Body of pancreas (tissue), 4 donors: ENCODE measurements around the gene CACNG6. TPM values are rescaled to one million over a fixed set of nuclear protein-coding genes. Genes with fewer than 3 reads are reported as not detected.

ENCODE experiments used
- ATAC-seq: fragments of 150-250 bp; one replicate; pipeline ENCODE4 v1.9.1; 2016
- DNase-seq, 4 donors: peaks; one replicate each; pipeline ENCODE4 v3.0.0-alpha.2; 2019
- H3K27ac ChIP-seq, 4 donors: fragments of 200-600 bp; sonication (generic); 1 replicate in 3 of 4; 2 replicates in 1 of 4; pipeline versions ENCODE4 v1.5.1 to v1.6.1; 2016 to 2019; ENCODE audit warnings: mild to moderate bottlenecking in 1 of 4, mixed read lengths in 1 of 4, moderate library complexity in 1 of 4
- H3K27me3 ChIP-seq, 2 donors: fragments of 200-600 bp; sonication (generic); one replicate each; pipeline ENCODE4 v1.6.0; 2016; ENCODE audit warnings: mild to moderate bottlenecking in 1 of 2
- H3K36me3 ChIP-seq, 2 donors: fragments of 200-600 bp; sonication (generic); replicated peaks in 1 of 2; 2 replicates each; pipeline ENCODE4 v1.5.1; 2016; ENCODE audit warnings: low read depth in 2 of 2; ENCODE audit not compliant: insufficient read depth in 1 of 2
- H3K4me1 ChIP-seq: fragments of 200-600 bp; sonication (generic); one replicate; pipeline ENCODE4 v1.6.0; 2016
- H3K4me3 ChIP-seq, 2 donors: fragments of 200-600 bp; sonication (generic); 1 replicate in 1 of 2; 2 replicates in 1 of 2; pipeline ENCODE4 v1.5.1; 2016 to 2019
- H3K9me3 ChIP-seq, 3 donors: fragments of 200-600 bp; sonication (generic); 1 replicate in 2 of 3; 2 replicates in 1 of 3; pipeline ENCODE4 v1.5.1; 2016
- CTCF ChIP-seq, 7 experiments: fragments of 450-650 bp in 4 of 7; fragments of 200-600 bp in 3 of 7; sonication (generic) in 3 of 7; IDR thresholded peaks; one replicate each; pipeline ENCODE4 v1.5.1; 2016 to 2019; ENCODE audit warnings: antibody characterized with exemption in 7 of 7
- POLR2A ChIP-seq, 3 donors: fragments of 450-650 bp; IDR thresholded peaks; one replicate each; pipeline ENCODE4 v1.6.1; 2016; ENCODE audit warnings: antibody characterized with exemption in 3 of 3, mild to moderate bottlenecking in 2 of 3
- WGBS, 2 donors: methylation state at CpG; one replicate each; pipeline ENCODE4 v1.1.5; 2017; 5-methylcytosine and 5-hydroxymethylcytosine counted together
- intact Hi-C: fragments of 100-400 bp; cut with DNase I; formaldehyde crosslinking; loops from one replicate; pipeline ENCODE4 v1.15.1; 2023
- total RNA-seq, 2 donors: library from RNA; depleted of rRNA; stranded (reverse); fragments of >200 nt; gene quantifications; one replicate each; pipeline ENCODE4 v1.1.0, GENCODE V29; 2016

Gene CACNG6
- total RNA-seq, 2 donors from 2014 or later = not detected

- Histone ChIP-seq H3K36me3 (no peaks in the 10 kb centered on the region), H3K4me3 (no peak overlapping the region), H3K4me1 (peaks cover 23% of the 10 kb centered on the region), H3K27ac (no peak overlapping the region), H3K9me3 (no peaks in the 10 kb centered on the region), H3K27me3 (peaks cover 0 to 34% of the 10 kb centered on the region in 2 donors)
- 2 to 5% methylated on average over 15 to 19 of the region's 19 CpGs for WGBS, 2 donors
- ATAC-seq (no peak), DNase-seq (no peak)
- intact Hi-C loops = no loop called here
- TF ChIP-seq CTCF (IDR thresholded peaks at IDR 0.05) (no peak), POLR2A (IDR thresholded peaks at IDR 0.05) (no peak)
These were observed 12.2 kb upstream of the CACNG6 start for GRCh38 chr19:53978975-53979801.

DNA sequence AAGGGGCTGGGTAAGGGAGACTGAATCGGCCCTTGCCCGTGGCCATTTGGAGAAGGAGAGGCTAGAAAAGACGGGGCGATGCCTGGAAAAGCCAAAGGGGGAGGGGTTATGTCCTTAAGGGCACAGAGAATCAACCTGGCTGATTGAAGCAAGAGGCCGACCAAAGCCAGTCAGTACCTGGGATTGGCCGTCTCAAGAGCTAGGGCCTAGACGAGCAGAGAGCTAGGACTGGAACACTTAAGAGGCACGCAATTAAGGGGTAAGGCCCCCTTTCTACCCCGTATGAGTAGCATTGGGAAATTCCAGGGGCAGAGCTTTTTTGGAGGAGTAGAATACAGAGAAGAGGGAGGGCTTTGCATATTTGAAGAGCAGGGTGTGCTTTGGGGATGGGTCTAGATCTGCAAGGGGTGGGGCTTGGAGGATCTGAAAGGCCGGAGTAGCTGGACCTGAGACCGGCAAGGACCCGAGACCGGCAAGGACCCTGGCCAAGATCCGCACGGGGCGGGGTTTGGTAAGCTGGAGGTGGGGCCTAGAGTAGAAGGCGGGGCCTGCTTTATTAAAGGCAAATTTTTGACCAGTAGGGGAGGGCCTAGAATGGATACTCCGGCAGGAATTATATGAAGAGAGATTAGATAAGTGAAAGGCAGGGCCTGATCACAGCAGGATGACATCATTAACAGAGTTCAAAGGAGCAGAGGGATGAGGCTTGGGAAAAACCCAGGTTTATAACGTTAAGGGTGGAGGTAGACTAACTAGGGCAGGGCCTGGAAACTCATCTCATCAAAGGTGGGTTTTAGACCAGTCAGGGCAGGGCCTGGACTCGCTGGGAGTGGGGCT, 10.7 kb upstream of the CACNG6 start:
- H3K27ac ChIP-seq = no peak overlapping the region
- no peak overlapping the region for H3K4me3 ChIP-seq
- H3K27me3 ChIP-seq = peaks cover 0 to 34% of the 10 kb centered on the region in 2 donors
- H3K9me3 ChIP-seq = no peaks in the 10 kb centered on the region
- H3K4me1 ChIP-seq = peaks cover 23% of the 10 kb centered on the region
- no peak for DNase-seq
- H3K36me3 ChIP-seq = no peaks in the 10 kb centered on the region
- 18 to 30% methylated on average over 20 of the region's 20 CpGs for WGBS, 2 donors
- intact Hi-C loops = no loop called here
- TF ChIP-seq CTCF (IDR thresholded peaks at IDR 0.05) (no peak), POLR2A (IDR thresholded peaks at IDR 0.05) (no peak)
- no peak for ATAC-seq

DNA sequence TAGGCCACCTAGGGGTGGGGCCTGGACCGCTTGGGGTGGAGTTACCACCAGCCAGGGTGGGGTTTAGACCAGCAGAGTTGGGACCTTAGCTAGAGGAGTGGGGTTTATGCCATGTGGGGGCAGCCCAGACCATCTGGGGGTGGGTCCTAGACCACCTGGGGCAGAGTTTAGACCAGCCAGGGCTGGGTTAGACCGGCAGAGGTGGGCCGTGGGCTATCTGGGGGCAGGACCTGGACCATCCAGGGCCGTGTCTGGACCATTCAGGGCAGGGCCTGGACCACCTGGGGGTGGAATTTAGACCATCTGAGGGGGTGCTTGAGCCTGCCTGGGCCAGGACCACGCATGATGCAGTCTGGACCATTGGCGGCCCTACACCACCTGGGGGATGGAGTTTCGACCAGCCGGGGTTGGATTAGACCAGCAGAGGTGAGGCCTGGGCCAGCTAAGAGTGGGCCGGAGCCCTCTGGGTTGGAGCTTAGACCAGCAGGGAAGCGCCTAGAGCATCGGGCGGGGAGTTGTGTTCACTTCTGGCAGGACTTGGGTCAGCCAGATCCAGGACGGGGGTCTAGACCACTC, 10.0 kb upstream of the CACNG6 start:
- intact Hi-C loops = no loop called here
- no peak overlapping the region for H3K27ac ChIP-seq
- WGBS, 2 donors = 66 to 75% methylated on average over 11 of the region's 13 CpGs
- H3K4me1 ChIP-seq = peaks cover 23% of the 10 kb centered on the region
- ATAC-seq = no peak
- TF ChIP-seq CTCF (IDR thresholded peaks at IDR 0.05) = no peak
- TF ChIP-seq POLR2A (IDR thresholded peaks at IDR 0.05) = no peak
- no peaks in the 10 kb centered on the region for H3K36me3 ChIP-seq
- no peak overlapping the region for H3K4me3 ChIP-seq
- H3K27me3 ChIP-seq = peaks cover 0 to 34% of the 10 kb centered on the region in 2 donors
- no peaks in the 10 kb centered on the region for H3K9me3 ChIP-seq
- no peak for DNase-seq

DNA sequence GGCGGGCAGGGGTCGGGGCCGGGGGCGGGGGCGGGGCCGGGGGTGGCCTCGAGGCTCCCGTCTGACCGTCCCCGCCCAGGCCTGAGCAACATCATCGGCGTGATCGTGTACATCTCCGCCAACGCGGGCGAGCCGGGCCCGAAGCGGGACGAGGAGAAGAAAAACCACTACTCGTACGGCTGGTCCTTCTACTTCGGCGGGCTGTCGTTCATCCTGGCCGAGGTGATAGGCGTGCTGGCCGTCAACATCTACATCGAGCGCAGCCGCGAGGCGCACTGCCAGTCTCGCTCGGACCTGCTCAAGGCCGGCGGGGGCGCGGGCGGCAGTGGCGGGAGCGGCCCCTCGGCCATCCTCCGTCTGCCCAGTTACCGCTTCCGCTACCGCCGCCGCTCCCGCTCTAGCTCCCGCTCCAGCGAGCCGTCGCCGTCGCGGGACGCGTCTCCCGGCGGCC, 9.4 kb upstream of the CACNG6 start:
- Histone ChIP-seq H3K27ac (no peak overlapping the region), H3K4me3 (no peak overlapping the region), H3K4me1 (peaks cover 23% of the 10 kb centered on the region), H3K27me3 (peaks cover 0 to 34% of the 10 kb centered on the region in 2 donors), H3K36me3 (no peaks in the 10 kb centered on the region), H3K9me3 (no peaks in the 10 kb centered on the region)
- TF ChIP-seq POLR2A (IDR thresholded peaks at IDR 0.05) = no peak
- TF ChIP-seq CTCF (IDR thresholded peaks at IDR 0.05) = no peak
- intact Hi-C loops = no loop called here
- ATAC-seq (no peak), DNase-seq (peak in 1 of 4 donors; percentile 11)
- 3% methylated on average over 53 of the region's 62 CpGs; no CpG with 5 or more reads in 1 of the 2 donors for WGBS, 2 donors
